Measurements from ENCODE around the gene SVIL. TPM values are rescaled to one million over a fixed set of nuclear protein-coding genes. Genes with fewer than 3 reads are reported as not detected.
"Not testable (repeated sequence)": the region's sequence is repeated elsewhere in the genome, so short reads cannot be mapped to it uniquely, and the experiment has no call there.

SVIL gene
- total RNA-seq, 3 donors from 2014 or later, result 67.6 to 1,278 (median 86.0) TPM

- no peaks in the 10 kb centered on the region for H3K4me1 ChIP-seq (ENCODE audit: low read depth)
- intact Hi-C loops (cut with DNase I, micrococcal nuclease), result no loop called here
- TF ChIP-seq CTCF (IDR thresholded peaks at IDR 0.05), result no peak
- no peaks in the 10 kb centered on the region for H3K36me3 ChIP-seq (ENCODE audit: low read depth)
- DNase-seq, result peak in 1 of 3 donors; percentile 64
- no peaks in the 10 kb centered on the region for H3K9me3 ChIP-seq
- no peak overlapping the region for H3K4me3 ChIP-seq
- peak; percentile 89 for ATAC-seq
Measured at GRCh38 chr10:29578457-29578856, 56.3 kb downstream of the SVIL start.

- DNase-seq (no peak), ATAC-seq (no peak)
- no peak overlapping the region for H3K4me3 ChIP-seq
- H3K36me3 ChIP-seq (ENCODE audit: low read depth), result no peaks in the 10 kb centered on the region
- H3K4me1 ChIP-seq (ENCODE audit: low read depth), result no peaks in the 10 kb centered on the region
- intact Hi-C loops (cut with DNase I, micrococcal nuclease), result no loop called here
- no peaks in the 10 kb centered on the region for H3K9me3 ChIP-seq
- no peak for TF ChIP-seq CTCF (IDR thresholded peaks at IDR 0.05)
Measured at GRCh38 chr10:29576681-29577080, 58.1 kb downstream of the SVIL start.

- H3K9me3 ChIP-seq, result no peaks in the 10 kb centered on the region
- intact Hi-C loops (cut with DNase I, micrococcal nuclease), result no loop called here
- no peaks in the 10 kb centered on the region for H3K4me1 ChIP-seq (ENCODE audit: low read depth)
- TF ChIP-seq CTCF (IDR thresholded peaks at IDR 0.05), result no peak
- H3K36me3 ChIP-seq (ENCODE audit: low read depth), result no peaks in the 10 kb centered on the region
- H3K4me3 ChIP-seq, result no peak overlapping the region
- ATAC-seq, result no peak
- no peak for DNase-seq
Measured at GRCh38 chr10:29575098-29575455, 59.7 kb downstream of the SVIL start.

- DNase-seq; H3K4me3 ChIP-seq; intact Hi-C loops (cut with DNase I, micrococcal nuclease); ATAC-seq; H3K36me3 ChIP-seq (ENCODE audit: low read depth); H3K9me3 ChIP-seq; H3K4me1 ChIP-seq (ENCODE audit: low read depth): not testable (repeated sequence)
Measured at GRCh38 chr10:29574212-29575097, 60.3 kb downstream of the SVIL start.

- H3K36me3 ChIP-seq (ENCODE audit: low read depth); H3K9me3 ChIP-seq; DNase-seq; H3K4me3 ChIP-seq; intact Hi-C loops (cut with DNase I, micrococcal nuclease); ATAC-seq; H3K4me1 ChIP-seq (ENCODE audit: low read depth): not testable (repeated sequence)
Measured at GRCh38 chr10:29570248-29570647, 64.5 kb downstream of the SVIL start.

- DNase-seq (no peak), ATAC-seq (peak; percentile 36)
- intact Hi-C loops (cut with DNase I, micrococcal nuclease), result no loop called here
- Histone ChIP-seq H3K4me3 (no peak overlapping the region), H3K36me3 (ENCODE audit: low read depth) (no peaks in the 10 kb centered on the region), H3K4me1 (ENCODE audit: low read depth) (peaks cover 3% of the 10 kb centered on the region), H3K9me3 (no peaks in the 10 kb centered on the region)
- no peak for TF ChIP-seq CTCF (IDR thresholded peaks at IDR 0.05)
Measured at GRCh38 chr10:29569795-29570194, 65.0 kb downstream of the SVIL start.
